HEK293 (cell line): ENCODE data around the gene NLK.

ENCODE experiments used
- CTCF ChIA-PET: fragments of 350-600 bp; formaldehyde crosslinking; extraction: SDS; loops from one replicate; lab custom pipeline; 2021; ENCODE audit warnings: antibody characterized with exemption; lab: Yijun Ruan, JAX
- POLR2A ChIA-PET: fragments of 300-600 bp; formaldehyde crosslinking; extraction: SDS; loops from one replicate; lab custom pipeline; 2020; ENCODE audit warnings: antibody characterized with exemption, inconsistent platforms; lab: Yijun Ruan, JAX
- H3K27ac ChIP-seq: fragments of 200-500 bp; sonication (Bioruptor generic); 2 replicates; pipeline ENCODE4 v1.5.1; 2014; ENCODE audit warnings: low read depth, low read length, control low read depth, inconsistent platforms; ENCODE audit errors: extremely low read depth
- H3K36me3 ChIP-seq, 2 experiments: fragments of 200-500 bp in 1 of 2; sonication (Bioruptor generic) in 1 of 2; 1 replicate in 1 of 2; 2 replicates in 1 of 2; pipeline ENCODE4 v1.5.1; 2014 to 2017; ENCODE audit warnings: inconsistent platforms in 2 of 2, low read length in 2 of 2; ENCODE audit not compliant: control insufficient read depth in 2 of 2, insufficient read depth in 1 of 2
- H3K4me1 ChIP-seq: fragments of 200-500 bp; sonication (Bioruptor generic); 2 replicates; pipeline ENCODE4 v1.5.1; 2014; ENCODE audit warnings: mild to moderate bottlenecking, low read length, inconsistent platforms; ENCODE audit not compliant: control insufficient read depth, insufficient read depth
- H3K4me3 ChIP-seq: 2 replicates; pipeline ENCODE4 v1.5.1; 2011; ENCODE audit warnings: low read depth, mild to moderate bottlenecking, control low read depth, low read length, moderate library complexity
- H3K9me3 ChIP-seq: fragments of 200-500 bp; sonication (Bioruptor generic); 2 replicates; pipeline ENCODE4 v1.5.1; 2014; ENCODE audit warnings: low read depth, low read length, inconsistent platforms; ENCODE audit not compliant: control insufficient read depth, insufficient read depth
- EGR2 ChIP-seq: fragments of 450-650 bp; formaldehyde crosslinking; IDR thresholded peaks from 2 replicates; pipeline ENCODE4 v1.5.1; 2016; ENCODE audit warnings: low read depth, missing biosample characterization, missing genetic modification characterization
- OSR2 ChIP-seq: fragments of 450-650 bp; formaldehyde crosslinking; IDR thresholded peaks from 2 replicates; pipeline ENCODE4 v1.5.1; 2016; ENCODE audit warnings: missing biosample characterization, missing genetic modification characterization
- PATZ1 ChIP-seq: fragments of 450-650 bp; formaldehyde crosslinking; IDR thresholded peaks from 2 replicates; pipeline ENCODE4 v1.5.1; 2016; ENCODE audit warnings: missing biosample characterization, missing genetic modification characterization
- PRDM1 ChIP-seq: fragments of 450-650 bp; formaldehyde crosslinking; IDR thresholded peaks from 2 replicates; pipeline ENCODE4; 2016; ENCODE audit warnings: missing biosample characterization, missing genetic modification characterization
- PRDM10 ChIP-seq: fragments of 450-650 bp; formaldehyde crosslinking; IDR thresholded peaks from 2 replicates; pipeline ENCODE4 v1.5.1; 2016; ENCODE audit warnings: missing biosample characterization, missing genetic modification characterization
- SP7 ChIP-seq: fragments of 450-650 bp; formaldehyde crosslinking; IDR thresholded peaks from 2 replicates; pipeline ENCODE4 v1.5.1; 2016; ENCODE audit warnings: missing biosample characterization, missing genetic modification characterization
- ZBTB44 ChIP-seq: fragments of 450-650 bp; IDR thresholded peaks from 2 replicates; pipeline ENCODE4 v1.5.1; 2018; ENCODE audit warnings: missing biosample characterization, mild to moderate bottlenecking, missing genetic modification characterization
- ZNF174 ChIP-seq: fragments of 450-650 bp; formaldehyde crosslinking; IDR thresholded peaks from 2 replicates; pipeline ENCODE4 v1.5.0; 2017; ENCODE audit warnings: missing biosample characterization, mild to moderate bottlenecking, missing genetic modification characterization
- ZNF473 ChIP-seq: fragments of 450-650 bp; formaldehyde crosslinking; IDR thresholded peaks from 2 replicates; pipeline ENCODE4 v1.5.1; 2017; ENCODE audit warnings: missing biosample characterization, missing genetic modification characterization
- ZNF529 ChIP-seq: fragments of 450-650 bp; formaldehyde crosslinking; IDR thresholded peaks from 2 replicates; pipeline ENCODE4 v1.5.1; 2017; ENCODE audit warnings: missing genetic modification characterization, missing biosample characterization; ENCODE audit not compliant: insufficient replicate concordance
- ZNF629 ChIP-seq: fragments of 450-650 bp; formaldehyde crosslinking; IDR thresholded peaks from 2 replicates; pipeline ENCODE4 v1.5.1; 2017; ENCODE audit warnings: missing biosample characterization, missing genetic modification characterization
- ZSCAN16 ChIP-seq: fragments of 450-650 bp; formaldehyde crosslinking; IDR thresholded peaks from 2 replicates; pipeline ENCODE4 v1.5.1; 2016; ENCODE audit warnings: missing biosample characterization, missing genetic modification characterization
- TF ChIP-seq, protein P1 (sequence below): fragments of 450-650 bp; formaldehyde crosslinking; conservative IDR thresholded peaks from 2 replicates; pipeline ENCODE4 v1.5.1; 2016; ENCODE audit warnings: low read depth, missing biosample characterization, missing genetic modification characterization
- TF ChIP-seq, protein P2 (sequence below): fragments of 450-650 bp; formaldehyde crosslinking; IDR thresholded peaks from 2 replicates; pipeline ENCODE4 v1.5.1; 2017; ENCODE audit warnings: missing biosample characterization, missing genetic modification characterization
- TF ChIP-seq, protein P3 (sequence below): fragments of 450-650 bp; formaldehyde crosslinking; IDR thresholded peaks from 2 replicates; pipeline ENCODE4 v1.5.1; 2016; ENCODE audit warnings: missing biosample characterization, missing genetic modification characterization

The NLK gene

DNA sequence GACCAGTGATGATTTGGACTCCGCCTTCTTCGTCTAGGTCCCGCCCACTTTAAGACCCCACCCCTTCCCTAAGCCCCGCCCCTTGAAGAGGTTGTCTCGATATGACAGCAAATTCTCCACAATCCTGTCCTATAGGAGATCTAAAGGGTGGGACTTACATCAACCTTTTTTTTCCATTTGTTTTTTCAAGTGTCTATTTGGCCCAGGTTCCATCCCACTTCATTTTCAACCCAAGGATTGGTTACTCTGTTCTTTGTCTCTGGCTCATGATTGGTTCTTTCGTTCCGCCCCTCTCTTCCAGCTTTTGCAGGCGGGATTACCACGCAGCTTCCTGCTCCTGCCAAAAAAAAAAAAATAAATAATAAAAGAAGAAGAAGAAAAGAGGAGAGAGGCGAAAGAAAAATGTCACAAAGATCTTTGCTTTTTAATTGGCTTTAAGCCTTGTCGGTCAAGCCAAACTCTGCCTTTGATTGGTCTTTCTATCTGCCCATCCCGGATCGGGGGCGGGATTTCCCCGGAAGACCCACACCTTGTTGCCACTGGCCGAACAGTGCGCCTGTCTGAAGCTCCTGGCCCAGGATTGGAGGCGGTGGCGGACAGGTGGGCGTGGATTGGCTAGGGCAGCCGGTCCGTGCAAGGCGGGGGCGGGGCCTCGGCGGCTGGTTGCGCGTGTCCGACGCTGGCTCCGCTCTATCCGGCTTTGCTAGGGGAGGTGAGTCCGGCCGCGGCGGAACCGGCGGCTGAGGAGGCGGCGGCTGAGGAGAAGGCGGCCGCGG is 1.2 kb upstream of the NLK start (continued):
- TF ChIP-seq, protein P1, sequence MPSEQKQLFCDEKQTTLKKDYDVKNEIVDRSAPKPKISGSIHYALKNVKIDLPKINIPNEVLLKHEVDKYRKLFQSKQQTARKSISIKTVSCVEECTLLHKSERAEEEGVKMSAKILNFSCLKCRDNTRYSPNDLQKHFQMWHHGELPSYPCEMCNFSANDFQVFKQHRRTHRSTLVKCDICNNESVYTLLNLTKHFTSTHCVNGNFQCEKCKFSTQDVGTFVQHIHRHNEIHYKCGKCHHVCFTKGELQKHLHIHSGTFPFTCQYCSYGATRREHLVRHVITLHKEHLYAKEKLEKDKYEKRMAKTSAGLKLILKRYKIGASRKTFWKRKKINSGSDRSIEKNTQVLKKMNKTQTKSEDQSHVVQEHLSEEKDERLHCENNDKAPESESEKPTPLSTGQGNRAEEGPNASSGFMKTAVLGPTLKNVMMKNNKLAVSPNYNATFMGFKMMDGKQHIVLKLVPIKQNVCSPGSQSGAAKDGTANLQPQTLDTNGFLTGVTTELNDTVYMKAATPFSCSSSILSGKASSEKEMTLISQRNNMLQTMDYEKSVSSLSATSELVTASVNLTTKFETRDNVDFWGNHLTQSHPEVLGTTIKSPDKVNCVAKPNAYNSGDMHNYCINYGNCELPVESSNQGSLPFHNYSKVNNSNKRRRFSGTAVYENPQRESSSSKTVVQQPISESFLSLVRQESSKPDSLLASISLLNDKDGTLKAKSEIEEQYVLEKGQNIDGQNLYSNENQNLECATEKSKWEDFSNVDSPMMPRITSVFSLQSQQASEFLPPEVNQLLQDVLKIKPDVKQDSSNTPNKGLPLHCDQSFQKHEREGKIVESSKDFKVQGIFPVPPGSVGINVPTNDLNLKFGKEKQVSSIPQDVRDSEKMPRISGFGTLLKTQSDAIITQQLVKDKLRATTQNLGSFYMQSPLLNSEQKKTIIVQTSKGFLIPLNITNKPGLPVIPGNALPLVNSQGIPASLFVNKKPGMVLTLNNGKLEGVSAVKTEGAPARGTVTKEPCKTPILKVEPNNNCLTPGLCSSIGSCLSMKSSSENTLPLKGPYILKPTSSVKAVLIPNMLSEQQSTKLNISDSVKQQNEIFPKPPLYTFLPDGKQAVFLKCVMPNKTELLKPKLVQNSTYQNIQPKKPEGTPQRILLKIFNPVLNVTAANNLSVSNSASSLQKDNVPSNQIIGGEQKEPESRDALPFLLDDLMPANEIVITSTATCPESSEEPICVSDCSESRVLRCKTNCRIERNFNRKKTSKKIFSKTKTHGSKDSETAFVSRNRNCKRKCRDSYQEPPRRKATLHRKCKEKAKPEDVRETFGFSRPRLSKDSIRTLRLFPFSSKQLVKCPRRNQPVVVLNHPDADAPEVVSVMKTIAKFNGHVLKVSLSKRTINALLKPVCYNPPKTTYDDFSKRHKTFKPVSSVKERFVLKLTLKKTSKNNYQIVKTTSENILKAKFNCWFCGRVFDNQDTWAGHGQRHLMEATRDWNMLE (tag by site-specific recombination), result peak; percentile 63
- TF ChIP-seq SP7, result peak; percentile 29; the same call in 1 of the 2 replicates
- no peak for TF ChIP-seq ZNF473
- no peak for TF ChIP-seq ZNF529 (tag by site-specific recombination)
- TF ChIP-seq ZNF629 (tag by site-specific recombination), result peak; percentile 81
- no peak for TF ChIP-seq ZBTB44
- no peak for TF ChIP-seq OSR2 (tag by site-specific recombination)
- no peak for TF ChIP-seq ZNF174 (tag by site-specific recombination)
- TF ChIP-seq, all 188 proteins: peak for 23

DNA sequence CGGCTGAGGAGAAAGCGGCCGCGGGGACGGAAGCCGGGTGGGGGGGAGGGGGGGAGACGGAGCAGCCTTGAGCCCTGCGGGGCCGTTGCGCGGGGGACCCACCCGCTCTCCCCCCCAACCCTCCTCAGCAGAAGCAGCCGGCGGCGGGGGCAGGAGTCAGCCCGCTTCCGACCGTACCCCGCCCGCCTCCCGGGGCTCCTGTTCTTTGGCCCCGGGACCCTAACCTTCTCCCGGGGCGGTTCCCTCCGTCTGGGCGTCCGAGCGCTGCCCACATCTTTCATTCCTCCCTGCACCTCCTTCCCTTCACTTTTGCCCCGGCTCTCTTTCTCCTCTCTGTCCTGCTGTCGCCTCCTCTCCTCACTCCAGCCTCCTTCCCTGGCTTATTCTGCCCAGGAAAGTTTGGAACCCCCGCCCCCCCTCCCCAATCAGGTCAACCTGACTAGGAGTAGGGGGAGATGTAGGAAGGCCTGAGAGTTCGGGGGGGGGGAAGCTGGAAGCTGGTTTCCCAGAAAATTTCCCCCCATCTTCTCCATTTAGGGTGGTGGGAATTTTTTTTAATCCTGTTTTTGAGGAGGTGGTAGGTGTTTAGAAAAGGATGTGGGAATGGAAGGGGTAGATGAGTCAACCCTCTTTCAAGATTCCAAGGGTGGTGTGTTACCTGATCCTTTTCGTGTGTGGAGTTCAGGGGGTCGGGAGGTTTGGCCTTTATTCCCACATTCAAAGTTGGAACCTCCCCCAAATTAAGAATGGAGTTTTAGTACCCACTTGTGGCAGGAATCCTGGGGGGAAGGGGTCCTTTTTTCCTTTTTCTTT is 427 bp upstream of the NLK start:
- peaks cover 0 to 10% of the 10 kb centered on the region in 2 experiments; a peak in 1 of 3 replicates for H3K36me3 ChIP-seq
- H3K4me1 ChIP-seq, result peaks cover 15% of the 10 kb centered on the region; the same call in 1 of the 2 replicates
- CTCF ChIA-PET, result interaction anchor here (0.6 kb wide), 1 partner anchor 81 kb away, joined by 3 read pairs; no protein-coding TSS in a partner anchor
- POLR2A ChIA-PET, result interaction anchor here (0.7 to 1.5 kb wide), 18 partner anchors 10 to 315 kb away, joined by 3 to 13 read pairs (median 5); partner anchors contain the start of genes IFT20, LYRM9, POLDIP2 and TMEM97
- H3K27ac ChIP-seq, result peak overlapping the region; percentile 44; the same call in 1 of the 2 replicates
- no peaks in the 10 kb centered on the region for H3K9me3 ChIP-seq
- H3K4me3 ChIP-seq, result peak overlapping the region; percentile 81
- TF ChIP-seq, protein P2, sequence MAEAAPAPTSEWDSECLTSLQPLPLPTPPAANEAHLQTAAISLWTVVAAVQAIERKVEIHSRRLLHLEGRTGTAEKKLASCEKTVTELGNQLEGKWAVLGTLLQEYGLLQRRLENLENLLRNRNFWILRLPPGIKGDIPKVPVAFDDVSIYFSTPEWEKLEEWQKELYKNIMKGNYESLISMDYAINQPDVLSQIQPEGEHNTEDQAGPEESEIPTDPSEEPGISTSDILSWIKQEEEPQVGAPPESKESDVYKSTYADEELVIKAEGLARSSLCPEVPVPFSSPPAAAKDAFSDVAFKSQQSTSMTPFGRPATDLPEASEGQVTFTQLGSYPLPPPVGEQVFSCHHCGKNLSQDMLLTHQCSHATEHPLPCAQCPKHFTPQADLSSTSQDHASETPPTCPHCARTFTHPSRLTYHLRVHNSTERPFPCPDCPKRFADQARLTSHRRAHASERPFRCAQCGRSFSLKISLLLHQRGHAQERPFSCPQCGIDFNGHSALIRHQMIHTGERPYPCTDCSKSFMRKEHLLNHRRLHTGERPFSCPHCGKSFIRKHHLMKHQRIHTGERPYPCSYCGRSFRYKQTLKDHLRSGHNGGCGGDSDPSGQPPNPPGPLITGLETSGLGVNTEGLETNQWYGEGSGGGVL (tag by site-specific recombination), result peak; percentile 50
- TF ChIP-seq ZSCAN16 (tag by site-specific recombination), result no peak
- TF ChIP-seq PRDM10 (tag by site-specific recombination), result peak; percentile 80
- TF ChIP-seq PRDM1 (tag by site-specific recombination), result peak; percentile 38; the same call in 1 of the 2 replicates
- TF ChIP-seq PATZ1, result peak; percentile 55
- 0 out of 2 replicates have a peak, but pooled peaks have one; percentile 16 for TF ChIP-seq EGR2
- TF ChIP-seq, protein P3, sequence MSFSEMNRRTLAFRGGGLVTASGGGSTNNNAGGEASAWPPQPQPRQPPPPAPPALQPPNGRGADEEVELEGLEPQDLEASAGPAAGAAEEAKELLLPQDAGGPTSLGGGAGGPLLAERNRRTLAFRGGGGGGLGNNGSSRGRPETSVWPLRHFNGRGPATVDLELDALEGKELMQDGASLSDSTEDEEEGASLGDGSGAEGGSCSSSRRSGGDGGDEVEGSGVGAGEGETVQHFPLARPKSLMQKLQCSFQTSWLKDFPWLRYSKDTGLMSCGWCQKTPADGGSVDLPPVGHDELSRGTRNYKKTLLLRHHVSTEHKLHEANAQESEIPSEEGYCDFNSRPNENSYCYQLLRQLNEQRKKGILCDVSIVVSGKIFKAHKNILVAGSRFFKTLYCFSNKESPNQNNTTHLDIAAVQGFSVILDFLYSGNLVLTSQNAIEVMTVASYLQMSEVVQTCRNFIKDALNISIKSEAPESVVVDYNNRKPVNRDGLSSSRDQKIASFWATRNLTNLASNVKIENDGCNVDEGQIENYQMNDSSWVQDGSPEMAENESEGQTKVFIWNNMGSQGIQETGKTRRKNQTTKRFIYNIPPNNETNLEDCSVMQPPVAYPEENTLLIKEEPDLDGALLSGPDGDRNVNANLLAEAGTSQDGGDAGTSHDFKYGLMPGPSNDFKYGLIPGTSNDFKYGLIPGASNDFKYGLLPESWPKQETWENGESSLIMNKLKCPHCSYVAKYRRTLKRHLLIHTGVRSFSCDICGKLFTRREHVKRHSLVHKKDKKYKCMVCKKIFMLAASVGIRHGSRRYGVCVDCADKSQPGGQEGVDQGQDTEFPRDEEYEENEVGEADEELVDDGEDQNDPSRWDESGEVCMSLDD (tag by site-specific recombination), result 0 out of 2 replicates have a peak, but pooled peaks have one; percentile 22
